GM10248 (cell line): ENCODE data around the gene NPM3.
A peak's percentile ranks its signal among the peaks of the same experiment; 100 is the strongest.

Experiments
- CTCF ChIA-PET: fragments of 300-600 bp; sonication (Branson Sonifier 250); formaldehyde crosslinking; extraction: SDS; loops from one replicate; lab custom pipeline; 2021; ENCODE audit warnings: antibody characterized with exemption; lab: Yijun Ruan, JAX
- POLR2A ChIA-PET: fragments of 350-650 bp; sonication (Branson Sonifier 250); formaldehyde crosslinking; extraction: SDS; loops from one replicate; lab custom pipeline; 2020; ENCODE audit warnings: antibody characterized with exemption; lab: Yijun Ruan, JAX
- DNase-seq: peaks from one replicate; pipeline ENCODE4 v3.0.0; 2012; ENCODE audit errors: extremely low spot score
- TF ChIP-seq, protein P1 (sequence below): IDR thresholded peaks from 2 replicates; pipeline ENCODE4 v1.5.1; 2012; ENCODE audit warnings: mild to moderate bottlenecking, low read depth; ENCODE audit errors: extremely low read depth, missing control alignments, control extremely low read depth

NPM3 gene

DNA sequence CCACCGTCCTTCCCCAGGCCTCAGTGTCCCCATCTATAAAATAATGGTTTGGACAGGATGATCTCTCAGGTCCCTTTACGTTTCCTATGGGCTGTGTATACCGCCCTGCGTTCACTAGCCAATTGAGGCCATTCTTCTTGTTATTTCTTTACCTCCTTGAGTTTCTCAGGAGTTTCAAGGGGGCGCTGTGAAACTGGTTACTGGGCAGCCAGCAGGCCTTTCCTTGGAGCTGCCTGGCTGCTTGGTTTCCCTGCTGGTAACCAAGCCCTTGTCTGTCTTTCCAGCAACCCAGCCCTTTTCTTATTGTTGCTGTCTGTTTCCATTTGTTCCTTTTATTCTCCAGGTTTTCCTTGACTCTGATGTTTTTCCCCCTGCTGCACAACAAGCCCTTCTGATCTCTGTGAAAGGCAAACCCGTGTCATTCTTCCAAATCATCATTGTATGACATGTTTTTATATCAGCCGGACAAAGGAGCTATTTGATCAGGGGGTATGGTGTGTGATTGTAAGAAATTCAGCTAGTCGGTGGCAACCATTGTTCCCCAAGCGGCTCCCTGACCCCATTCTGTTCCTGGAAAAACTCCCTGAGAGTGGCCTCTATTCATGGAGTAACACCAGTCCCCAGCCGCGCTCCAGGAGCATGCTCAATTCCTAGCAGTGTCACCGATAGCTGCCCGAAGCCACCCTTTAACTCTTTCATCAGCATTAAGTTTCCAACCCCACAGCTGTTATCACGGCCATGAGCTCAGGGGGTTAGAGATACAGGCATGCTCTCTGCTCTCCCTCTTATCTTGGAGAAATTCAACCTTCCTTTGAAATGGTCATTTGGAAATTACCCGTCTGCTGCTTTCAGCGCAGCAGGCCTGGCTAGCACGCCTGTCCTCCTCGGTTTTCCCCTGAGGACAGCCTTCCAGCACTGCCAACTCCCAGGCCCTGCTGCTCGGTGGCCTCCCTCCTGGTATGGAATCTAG is 33.9 kb downstream of the NPM3 start:
- CTCF ChIA-PET, result no interaction called here
- DNase-seq, result peak; percentile 13
- POLR2A ChIA-PET, result no interaction called here
- TF ChIP-seq, protein P1, sequence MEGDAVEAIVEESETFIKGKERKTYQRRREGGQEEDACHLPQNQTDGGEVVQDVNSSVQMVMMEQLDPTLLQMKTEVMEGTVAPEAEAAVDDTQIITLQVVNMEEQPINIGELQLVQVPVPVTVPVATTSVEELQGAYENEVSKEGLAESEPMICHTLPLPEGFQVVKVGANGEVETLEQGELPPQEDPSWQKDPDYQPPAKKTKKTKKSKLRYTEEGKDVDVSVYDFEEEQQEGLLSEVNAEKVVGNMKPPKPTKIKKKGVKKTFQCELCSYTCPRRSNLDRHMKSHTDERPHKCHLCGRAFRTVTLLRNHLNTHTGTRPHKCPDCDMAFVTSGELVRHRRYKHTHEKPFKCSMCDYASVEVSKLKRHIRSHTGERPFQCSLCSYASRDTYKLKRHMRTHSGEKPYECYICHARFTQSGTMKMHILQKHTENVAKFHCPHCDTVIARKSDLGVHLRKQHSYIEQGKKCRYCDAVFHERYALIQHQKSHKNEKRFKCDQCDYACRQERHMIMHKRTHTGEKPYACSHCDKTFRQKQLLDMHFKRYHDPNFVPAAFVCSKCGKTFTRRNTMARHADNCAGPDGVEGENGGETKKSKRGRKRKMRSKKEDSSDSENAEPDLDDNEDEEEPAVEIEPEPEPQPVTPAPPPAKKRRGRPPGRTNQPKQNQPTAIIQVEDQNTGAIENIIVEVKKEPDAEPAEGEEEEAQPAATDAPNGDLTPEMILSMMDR, result no peak

DNA sequence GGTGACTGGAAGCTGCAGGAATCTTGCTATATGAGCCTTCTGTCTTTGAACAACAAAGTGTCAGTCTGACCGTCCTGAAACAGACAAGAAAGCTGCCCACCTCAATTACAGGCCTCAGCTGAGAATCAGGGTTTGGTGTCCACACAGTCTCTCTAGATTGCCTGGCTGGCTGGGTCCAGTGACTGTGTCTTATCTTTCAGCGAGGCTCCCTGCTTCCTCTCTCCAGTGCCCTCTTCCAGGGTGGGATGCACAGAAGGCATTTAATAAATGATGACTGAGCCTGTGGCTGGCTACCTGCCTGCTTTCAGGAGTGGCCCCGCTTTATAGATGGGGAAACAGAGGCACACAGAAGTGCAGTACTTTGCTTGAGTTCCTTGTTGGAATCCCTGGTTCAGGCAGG is 34.8 kb downstream of the NPM3 start:
- ChIA-PET CTCF (interaction anchor here (0.8 to 1.3 kb wide), 2 partner anchors 9 to 15 kb away, joined by 3 to 4 read pairs; no protein-coding TSS in a partner anchor), POLR2A (no interaction called here)
- no peak for DNase-seq
- TF ChIP-seq, protein P1, result no peak

DNA sequence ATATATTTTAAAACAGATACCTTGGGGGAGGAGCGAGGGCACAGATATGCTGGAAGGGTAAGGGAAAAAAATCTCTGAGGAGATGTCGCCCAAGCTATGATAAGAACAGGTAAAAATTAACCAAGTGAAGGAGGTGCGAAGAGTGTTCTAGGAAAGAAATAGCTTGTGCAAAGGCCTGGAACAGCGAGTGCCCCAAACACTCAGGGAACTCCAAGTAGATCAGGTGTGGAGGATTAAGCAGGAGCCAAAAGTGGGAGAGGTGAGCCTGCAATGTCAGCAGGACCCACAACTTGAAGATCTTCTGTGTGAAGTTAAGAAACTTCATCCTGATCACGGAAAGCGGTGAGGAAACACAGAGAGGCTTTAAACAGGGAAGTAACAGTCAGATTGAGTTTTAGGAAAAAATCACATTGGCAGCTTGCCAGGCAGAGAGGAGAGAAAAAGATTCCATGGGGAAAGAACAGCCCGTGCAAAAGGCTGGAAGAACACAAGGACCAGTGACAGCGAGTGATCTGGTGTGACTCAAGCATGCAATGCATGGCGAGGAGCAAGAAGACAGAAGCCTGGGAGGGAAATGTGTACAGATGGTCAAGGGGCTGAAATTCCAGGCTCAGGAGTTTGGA is 38.1 kb downstream of the NPM3 start:
- no peak for DNase-seq
- ChIA-PET POLR2A (no interaction called here), CTCF (interaction anchor here (1.2 kb wide), 1 partner anchor 650 kb away, joined by 3 read pairs; no protein-coding TSS in a partner anchor)
- TF ChIP-seq, protein P1, result no peak

DNA sequence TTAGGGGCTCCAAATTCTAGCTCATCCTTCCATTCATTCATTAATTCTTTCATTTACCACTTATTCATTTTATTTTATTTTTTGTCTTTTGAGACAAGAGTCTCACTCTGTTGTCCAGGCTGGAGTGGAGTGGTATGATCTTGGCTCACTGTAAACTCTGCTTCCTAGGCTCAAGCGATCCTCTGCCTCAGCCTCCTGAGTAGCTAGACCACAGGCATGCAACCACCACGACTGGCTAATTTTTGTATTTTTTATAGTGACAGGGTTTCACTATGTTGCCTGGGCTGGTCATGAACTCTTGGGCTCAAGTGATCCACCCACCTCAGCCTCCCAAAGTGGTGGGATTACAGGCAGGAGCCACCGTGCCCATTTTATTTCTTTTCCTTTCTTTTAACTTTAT is 39.0 kb downstream of the NPM3 start:
- DNase-seq, result no peak
- ChIA-PET CTCF (interaction anchor here (1.3 to 2.1 kb wide), 2 partner anchors 9 to 10 kb away, joined by 5 to 7 read pairs; no protein-coding TSS in a partner anchor), POLR2A (no interaction called here)
- TF ChIP-seq, protein P1, result no peak

DNA sequence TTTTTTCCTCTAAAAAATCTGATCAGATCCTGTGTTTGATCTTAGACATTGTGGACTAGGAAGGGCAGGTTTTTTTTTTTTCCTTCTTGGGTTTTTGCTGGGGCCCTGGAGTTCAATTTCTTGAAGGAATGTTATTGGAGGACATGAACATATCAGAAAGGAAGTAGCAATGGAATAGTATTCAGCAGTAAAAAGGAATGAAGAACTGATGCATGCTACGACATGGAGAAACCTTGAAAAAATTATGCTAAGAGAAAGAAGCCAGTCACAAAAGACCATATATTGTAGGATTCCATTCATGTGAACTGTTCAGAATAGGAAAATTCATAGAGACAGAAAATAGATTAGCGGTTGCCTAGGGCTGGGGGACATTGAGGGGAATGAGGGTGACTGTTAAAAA is 41.3 kb downstream of the NPM3 start:
- TF ChIP-seq, protein P1, result no peak
- CTCF ChIA-PET, result interaction anchor here (1.1 kb wide), 1 partner anchor 10 kb away, joined by 3 read pairs; no protein-coding TSS in a partner anchor
- no peak for DNase-seq
- POLR2A ChIA-PET, result no interaction called here

DNA sequence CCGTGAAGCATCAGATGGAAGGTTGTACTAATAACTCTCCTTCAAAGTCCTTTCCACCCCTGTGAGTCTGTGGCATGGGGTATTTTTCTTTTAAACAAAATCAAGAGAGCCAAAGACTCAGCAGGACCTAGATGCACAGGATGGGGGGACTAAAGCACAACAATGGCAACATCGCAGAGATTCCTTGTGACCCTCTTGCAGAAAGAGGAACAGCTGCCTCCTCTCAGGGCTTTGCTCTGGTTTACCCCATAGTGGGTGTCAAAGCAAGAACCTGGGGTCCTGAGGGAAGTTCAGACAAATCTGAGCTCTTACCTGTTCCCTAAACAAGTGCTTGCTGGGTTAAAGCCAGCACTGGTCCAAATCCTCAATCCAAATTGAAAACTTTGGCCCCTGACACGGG is 46.6 kb downstream of the NPM3 start:
- CTCF ChIA-PET, result interaction anchor here (0.8 to 1.3 kb wide), 4 partner anchors 36 to 595 kb away, joined by 3 to 4 read pairs (median 3); no protein-coding TSS in a partner anchor
- TF ChIP-seq, protein P1, result no peak
- POLR2A ChIA-PET, result no interaction called here
- no peak for DNase-seq
